GM21825 (cell line): Measurements from ENCODE around the gene COL16A1.
"Not testable (repeated sequence)": the region's sequence is repeated elsewhere in the genome, so short reads cannot be mapped to it uniquely, and the experiment has no call there.

Experiments
- ATAC-seq: cut with Tn5 transposase; IDR thresholded peaks from one replicate; pipeline ENCODE4 v1.9.1; 2021; ENCODE audit warnings: mild to moderate bottlenecking, moderate library complexity; ENCODE audit not compliant: unreplicated experiment

COL16A1 gene

GRCh38 chr1:31707711-31708110, 3.9 kb upstream of the COL16A1 start:
- ATAC-seq: no peak

GRCh38 chr1:31707059-31707600, 3.3 kb upstream of the COL16A1 start:
- ATAC-seq: not testable (repeated sequence)

DNA sequence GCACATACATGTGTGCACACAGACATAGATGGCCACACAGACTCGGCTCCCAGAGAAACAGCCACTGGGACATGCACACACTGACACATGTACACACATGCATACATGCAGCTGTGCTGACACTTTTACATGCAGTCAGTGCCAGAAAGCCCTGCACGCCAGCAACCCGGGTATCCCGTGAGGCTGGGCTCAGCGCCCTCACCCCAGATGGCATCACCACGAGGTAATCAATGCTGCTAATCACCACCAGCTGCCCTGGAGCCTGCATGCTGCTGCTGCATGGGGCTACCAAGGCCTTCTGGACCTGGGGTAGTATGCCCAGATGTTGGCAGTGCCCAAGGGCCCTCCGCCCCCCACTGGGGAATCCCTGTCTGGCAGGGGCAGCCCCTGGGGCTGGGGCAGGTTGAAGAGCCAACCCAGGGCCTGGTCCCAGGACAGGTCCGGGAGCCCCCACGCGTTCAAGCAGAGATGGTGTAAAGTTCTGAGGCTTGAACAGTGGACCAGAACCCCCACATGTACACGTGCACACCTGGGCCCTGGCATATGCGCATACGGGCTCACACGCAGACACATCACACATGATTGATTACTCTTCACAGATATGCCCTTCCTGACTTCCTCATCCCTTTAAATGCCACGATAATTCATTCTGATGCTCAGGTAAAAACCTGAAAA, 2.7 kb upstream of the COL16A1 start:
- no peak for ATAC-seq

GRCh38 chr1:31705080-31705866, 1.5 kb upstream of the COL16A1 start:
- ATAC-seq: no peak

DNA sequence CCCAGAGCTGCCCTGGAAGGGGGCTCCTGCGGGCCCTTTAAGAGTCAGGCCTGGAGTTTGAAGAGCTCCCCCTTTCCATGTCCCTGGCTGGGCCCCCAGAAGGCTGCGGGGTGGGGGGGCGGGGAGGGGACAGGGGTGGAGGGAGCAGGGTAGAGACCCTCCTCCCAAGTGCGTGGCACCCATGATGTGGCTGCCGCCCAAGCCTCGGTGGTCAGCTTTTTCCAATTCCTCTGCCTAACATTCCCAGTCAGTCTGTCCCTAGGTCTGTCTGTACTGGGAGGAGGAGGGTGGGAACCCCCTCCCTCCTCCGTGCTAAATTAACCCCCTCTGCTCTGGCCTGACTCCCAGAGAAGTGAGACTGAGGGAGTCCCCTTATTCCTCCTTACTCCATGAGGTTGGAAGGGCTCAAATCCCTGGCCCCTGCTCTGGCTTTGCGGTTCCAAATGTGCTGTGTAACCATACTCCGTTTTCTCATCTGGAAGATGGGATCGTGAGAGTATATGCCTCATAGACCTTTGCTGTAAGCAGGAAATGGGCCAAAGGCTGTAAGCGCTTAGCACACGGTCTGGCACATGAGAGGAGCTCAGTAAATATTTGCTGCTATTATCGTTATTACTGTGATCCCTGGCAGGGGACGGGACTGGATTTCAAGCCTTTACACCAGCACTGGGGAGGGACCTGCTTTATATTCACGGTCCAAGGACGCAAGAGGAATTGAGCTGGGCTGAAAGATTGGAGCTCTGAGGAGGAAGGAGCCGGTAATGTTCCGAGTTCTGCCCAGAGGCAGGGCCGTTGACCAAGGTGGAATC, 658 bp upstream of the COL16A1 start:
- ATAC-seq: no peak

DNA sequence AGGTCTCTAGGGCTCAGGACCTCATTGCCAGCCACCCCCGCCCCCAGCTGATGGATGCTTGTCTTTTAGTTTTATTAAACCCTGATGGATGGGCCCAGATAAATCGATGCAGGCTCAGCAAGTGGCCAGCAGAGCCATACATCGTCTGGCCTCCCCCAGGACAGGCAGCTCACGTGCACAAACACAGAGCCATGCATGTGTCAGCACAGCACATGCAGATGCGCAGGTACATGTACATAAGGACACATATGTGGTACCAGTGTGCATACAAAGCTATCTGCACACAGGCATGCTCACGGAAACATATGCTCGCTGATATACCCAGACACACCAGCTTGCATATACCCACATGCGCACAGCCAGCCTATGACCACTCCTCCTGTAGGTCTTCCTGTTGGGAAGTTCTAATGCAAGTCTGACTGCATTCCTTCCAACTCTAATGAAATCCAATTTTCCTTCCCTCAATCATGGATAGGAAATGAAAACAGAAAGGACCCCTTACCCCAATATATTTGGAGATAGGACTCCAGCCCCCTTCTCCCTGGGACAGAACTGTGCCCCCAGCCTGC, 897 bp downstream of the COL16A1 start:
- no peak for ATAC-seq

GRCh38 chr1:31701091-31701736, 2.6 kb downstream of the COL16A1 start:
- ATAC-seq: no peak

DNA sequence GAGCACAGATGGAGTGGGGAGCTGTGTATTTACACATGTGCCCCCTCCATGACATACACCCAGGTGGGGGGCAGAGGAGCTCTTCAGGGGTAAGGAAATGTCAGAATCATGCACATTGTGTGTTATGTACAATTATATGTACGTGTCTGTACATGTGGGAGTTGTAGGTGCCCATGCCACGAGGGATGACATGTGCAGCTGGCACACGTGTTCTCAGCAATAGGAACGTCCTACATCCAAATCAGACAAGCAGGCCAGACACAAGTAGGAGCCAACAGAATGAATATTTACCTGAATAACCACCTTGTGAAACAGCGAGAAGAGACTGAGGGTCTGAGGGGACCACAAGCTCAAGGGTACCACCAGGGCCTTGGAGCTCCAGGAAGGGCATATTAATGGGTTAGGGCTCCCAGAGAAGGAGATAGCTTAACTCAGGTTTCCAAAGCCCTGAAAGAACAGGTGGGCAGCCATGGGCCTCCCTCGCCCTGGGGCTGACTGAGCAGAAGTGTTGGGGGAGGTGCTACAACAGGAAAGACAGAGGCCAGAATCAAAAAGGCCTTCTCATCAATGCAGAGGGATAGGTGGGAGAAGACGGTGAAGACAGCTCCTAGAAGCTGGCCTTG, 3.2 kb downstream of the COL16A1 start:
- ATAC-seq: no peak

GRCh38 chr1:31699341-31699891, 4.4 kb downstream of the COL16A1 start:
- no peak for ATAC-seq

DNA sequence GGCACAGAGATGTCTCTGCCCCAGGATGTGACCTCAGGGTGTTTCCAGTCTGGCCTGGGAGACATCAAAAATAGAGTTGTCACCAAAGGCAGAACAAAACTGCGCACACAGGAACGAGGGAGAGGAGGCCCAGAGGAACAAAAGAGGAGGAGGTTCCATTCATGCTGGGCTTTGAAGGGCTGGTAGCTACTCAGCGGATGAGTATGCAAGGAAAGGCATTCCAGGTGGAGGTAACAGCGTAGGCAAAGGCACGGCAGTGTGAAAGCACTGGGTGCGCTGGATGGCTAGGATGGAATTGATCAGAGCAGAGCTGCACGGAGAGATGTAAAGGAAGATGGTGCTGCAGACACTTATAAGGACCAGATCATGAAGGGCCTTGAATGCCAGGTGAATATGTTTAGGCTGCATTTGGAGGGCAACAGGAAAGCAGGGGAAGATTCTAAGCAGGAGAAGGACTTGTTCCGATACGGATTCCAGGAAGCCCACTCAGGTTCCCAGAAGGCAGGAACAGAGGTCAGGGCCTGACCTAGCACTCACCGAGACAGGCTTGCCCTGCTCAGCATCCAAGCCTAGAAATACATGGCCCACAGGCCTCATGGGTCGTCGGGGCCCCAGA, 6.3 kb downstream of the COL16A1 start:
- ATAC-seq: no peak

DNA sequence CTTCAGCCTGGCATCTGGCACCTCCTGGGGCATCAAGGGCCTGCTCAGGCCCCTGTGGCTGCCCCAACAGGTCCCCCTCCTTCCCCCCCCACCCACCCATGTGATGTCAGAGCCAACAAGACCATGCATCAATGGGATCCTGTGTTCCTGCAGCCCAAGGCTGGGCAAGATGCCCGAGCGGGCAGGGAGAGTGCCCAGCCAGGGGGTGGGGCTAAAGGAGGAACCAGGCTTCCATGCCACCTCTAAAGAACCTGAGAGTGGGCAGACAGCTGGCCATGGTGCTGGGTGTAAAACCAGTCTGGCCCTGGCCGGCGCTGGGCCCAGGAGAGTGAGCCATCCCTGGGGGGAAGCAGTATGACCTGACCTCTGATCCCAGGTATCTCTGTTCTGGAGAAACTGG, 7.6 kb downstream of the COL16A1 start:
- no peak for ATAC-seq

DNA sequence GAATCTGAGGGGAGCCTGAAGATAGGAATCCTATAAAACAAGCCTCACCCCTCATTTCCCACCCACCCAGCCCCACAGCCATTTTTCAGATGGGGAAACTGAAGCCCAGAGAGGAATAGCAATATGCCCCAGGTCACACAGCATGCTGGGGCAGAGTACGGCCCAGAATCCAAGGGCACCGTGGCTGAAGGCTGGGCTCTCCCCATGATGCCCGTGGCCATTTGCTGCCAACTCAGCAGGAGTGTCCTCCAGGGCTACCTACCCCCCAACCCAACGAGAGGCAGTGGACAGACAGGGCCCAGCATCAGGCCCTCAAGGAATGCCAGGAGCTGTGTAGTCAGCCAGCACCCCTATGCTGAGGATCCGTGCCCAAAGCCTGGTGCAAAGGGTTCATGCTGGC, 8.5 kb downstream of the COL16A1 start:
- ATAC-seq: no peak

DNA sequence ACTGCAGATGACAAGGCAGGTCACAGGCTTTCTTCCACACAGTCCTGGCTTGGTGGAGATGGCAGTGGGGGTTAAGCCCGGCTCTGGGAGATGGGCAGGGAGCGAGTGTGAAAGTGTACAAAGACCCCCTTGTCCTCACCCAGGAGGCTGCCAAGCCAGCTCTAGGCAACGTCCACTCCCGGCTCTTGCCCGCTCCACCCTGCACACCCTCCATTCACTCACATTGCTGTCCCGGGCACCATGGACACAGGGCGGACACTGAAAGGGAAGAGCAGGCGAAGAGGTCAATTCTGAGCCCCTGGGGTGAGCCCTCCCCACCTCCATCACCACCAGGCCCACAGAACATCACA, 8.9 kb downstream of the COL16A1 start:
- ATAC-seq: no peak

DNA sequence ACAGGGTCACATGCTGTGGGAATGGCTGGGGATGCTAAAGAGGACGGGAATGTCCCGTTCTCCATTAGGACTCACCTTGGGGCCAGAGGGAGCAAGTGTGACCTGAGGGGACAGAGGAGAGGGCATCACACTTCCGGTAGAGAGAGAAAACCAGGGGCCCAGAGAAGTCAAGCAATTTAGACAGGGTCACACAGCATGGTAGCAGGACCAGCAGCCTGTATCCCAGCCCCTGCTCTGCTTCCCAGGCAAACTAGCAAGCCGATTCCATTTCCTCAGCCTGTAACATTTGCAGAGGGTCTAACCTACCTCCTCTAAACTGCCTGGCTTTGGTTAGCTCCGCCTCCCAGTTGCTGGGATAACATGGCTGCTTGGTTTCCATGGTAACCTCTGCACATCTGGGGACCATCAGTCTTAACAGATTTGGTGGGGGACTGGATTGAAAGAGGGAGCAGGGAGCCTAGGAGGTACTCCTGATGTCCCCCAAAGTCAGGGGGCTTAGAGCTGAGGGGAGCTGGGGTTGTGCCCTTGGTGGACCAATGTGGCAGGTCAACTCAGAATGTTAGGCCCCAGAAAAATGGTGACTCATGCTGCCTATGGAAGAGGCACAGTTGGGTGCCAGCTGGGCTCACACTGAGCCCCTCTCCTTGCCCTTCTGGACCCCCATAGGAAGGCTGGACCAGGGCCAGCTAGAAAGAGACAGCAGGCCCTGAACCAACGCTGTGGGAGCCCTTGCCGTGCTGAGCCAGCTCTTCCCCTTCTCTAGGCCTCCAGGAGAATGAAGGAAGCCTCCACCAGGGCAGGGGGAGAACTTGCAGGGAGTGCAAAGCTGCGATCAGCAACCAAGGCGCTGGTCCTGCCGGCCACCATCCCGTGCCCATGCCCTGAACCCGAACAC, 9.5 kb downstream of the COL16A1 start:
- ATAC-seq: no peak

DNA sequence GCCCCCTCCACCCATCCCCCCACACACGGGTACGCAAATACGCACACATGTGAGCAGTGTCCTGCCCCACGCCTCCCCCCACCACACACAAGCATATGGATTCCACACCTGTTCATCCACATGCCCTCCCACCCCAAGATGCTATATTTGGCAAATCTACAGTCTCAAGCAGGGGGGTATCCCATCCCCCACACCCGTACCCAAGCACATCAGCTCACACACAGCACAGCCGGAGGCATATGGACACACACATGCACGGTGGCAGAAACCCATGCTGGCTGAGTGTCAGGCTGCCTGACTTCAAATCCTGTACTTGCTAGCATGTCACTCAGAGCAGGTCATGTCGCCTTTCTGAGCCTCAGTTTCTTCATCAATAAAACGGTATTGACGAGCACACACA, 10.6 kb downstream of the COL16A1 start:
- ATAC-seq: no peak

- ATAC-seq: no peak
Observed at GRCh38 chr1:31691951-31692350, 11.9 kb downstream of the COL16A1 start.

DNA sequence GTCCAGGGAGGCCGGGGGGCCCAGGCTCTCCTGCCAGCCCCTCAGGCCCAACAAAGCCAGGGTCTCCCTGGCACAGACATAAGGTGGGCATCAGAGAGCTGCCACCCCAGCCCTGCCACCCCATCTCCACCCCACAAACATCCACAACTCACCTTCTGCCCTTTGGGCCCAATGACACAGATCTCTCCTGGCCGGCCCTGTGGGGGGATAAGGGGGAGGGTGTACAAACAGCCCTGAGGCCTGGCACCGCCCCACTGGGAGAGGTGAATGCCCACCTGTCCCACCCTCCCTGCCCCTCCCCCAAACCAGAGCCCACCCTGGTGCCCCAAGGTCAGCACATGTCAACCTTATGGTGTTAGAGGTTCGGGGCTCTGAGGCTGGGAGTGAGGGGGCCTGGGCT, 12.4 kb downstream of the COL16A1 start:
- ATAC-seq: no peak

DNA sequence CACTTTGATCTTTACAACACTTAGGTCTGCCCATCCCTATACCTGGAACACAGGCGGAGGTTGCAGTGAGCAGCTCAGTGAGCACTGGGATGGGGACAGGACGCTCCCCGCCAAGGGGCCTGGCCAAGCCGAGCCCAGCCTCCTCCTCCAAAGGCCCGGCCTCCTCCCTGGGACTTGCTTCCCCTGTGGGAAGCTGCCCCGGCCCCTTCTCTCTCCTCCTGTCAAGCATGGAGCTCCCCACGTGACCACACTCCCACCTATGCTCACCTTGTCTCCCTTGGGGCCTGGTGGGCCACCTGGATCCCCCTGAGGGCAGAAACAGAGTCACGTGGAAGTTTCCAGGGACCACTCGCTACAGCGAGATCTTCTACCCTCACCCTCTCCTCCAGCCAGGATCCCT, 12.9 kb downstream of the COL16A1 start:
- ATAC-seq: no peak

DNA sequence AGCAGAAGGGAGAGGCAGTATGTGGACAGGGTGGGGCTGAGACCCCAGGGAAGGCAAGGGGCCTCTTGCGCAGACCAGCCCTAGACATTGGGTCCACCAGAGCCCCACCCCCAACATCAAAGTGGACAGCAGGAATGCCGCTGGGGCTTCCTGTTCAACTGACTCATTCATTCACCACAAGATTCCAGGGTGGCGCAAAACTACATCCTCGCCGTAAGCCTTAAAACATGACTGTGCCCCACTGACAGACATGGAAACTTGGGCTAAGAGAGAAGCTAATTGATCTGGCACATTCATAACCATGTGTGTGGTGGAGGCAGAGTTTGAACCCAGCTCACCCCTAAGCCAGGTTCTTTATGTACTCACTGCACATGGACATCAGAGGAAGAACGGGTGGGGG, 14.0 kb downstream of the COL16A1 start:
- no peak for ATAC-seq
